AG04450 (cell line): ENCODE measurements around the gene MBNL1. TPM values are rescaled to one million over a fixed set of nuclear protein-coding genes. Genes with fewer than 3 reads are reported as not detected.

Experiments
- CTCF ChIA-PET: fragments of 300-600, 350-600 bp; formaldehyde crosslinking; extraction: SDS; loops from one replicate; lab custom pipeline; 2022; ENCODE audit warnings: antibody characterized with exemption, inconsistent platforms; lab: Charles Lee
- POLR2A ChIA-PET: fragments of 350-600 bp; formaldehyde crosslinking; extraction: SDS; loops from one replicate; lab custom pipeline; 2021; ENCODE audit warnings: antibody characterized with exemption, inconsistent platforms; lab: Yijun Ruan, JAX
- DNase-seq: peaks from one replicate; pipeline ENCODE4 v3.0.0-alpha.2; 2011; ENCODE audit warnings: low read depth, low spot score
- H3K27ac ChIP-seq: one replicate; pipeline ENCODE4 v1.5.1; 2012; ENCODE audit warnings: low read depth, low read length, control low read depth
- H3K27me3 ChIP-seq: one replicate; pipeline ENCODE4 v1.6.0; 2012; ENCODE audit warnings: low read length; ENCODE audit not compliant: control insufficient read depth, insufficient read depth
- H3K4me3 ChIP-seq: 2 replicates; pipeline ENCODE4 v1.5.1; 2011; ENCODE audit warnings: mild to moderate bottlenecking, low read depth, low read length, control low read depth
- H3K9me3 ChIP-seq: 2 replicates; pipeline ENCODE4 v1.5.1; 2012; ENCODE audit warnings: low read length; ENCODE audit not compliant: control insufficient read depth, insufficient read depth
- CTCF ChIP-seq: IDR thresholded peaks from 2 replicates; pipeline ENCODE4 v1.5.1; 2011; ENCODE audit warnings: low read depth, low read length, control low read depth, inconsistent platforms
- polyA plus RNA-seq: library from polyadenylated mRNA; depleted of rRNA; stranded (reverse); fragments of >200 nt; gene quantifications from 2 replicates; pipeline ENCODE4 v1.2.3, GENCODE V29; 2011

The MBNL1 gene
- polyA plus RNA-seq, 1 experiment = 92.1 TPM

- no peak for DNase-seq
- no peak for TF ChIP-seq CTCF
- Histone ChIP-seq H3K4me3 (no peak overlapping the region), H3K27ac (no peak overlapping the region), H3K27me3 (no peaks in the 10 kb centered on the region), H3K9me3 (peaks cover 4% of the 10 kb centered on the region; the same call in 1 of the 2 replicates)
- ChIA-PET CTCF (interaction anchor here (0.6 to 1.7 kb wide), 5 partner anchors 11 to 237 kb away, joined by 3 to 6 read pairs (median 3); no protein-coding TSS in a partner anchor), POLR2A (interaction anchor here (0.5 to 0.6 kb wide), 2 partner anchors 23 to 37 kb away, joined by 3 read pairs; no protein-coding TSS in a partner anchor)
Observed at GRCh38 chr3:152309535-152310307, 41.0 kb downstream of the MBNL1 start.

- Histone ChIP-seq H3K27ac (no peak overlapping the region), H3K9me3 (peaks cover 4% of the 10 kb centered on the region; the same call in 1 of the 2 replicates), H3K4me3 (no peak overlapping the region), H3K27me3 (no peaks in the 10 kb centered on the region)
- ChIA-PET CTCF (no interaction called here), POLR2A (no interaction called here)
- no peak for TF ChIP-seq CTCF
- no peak for DNase-seq
Observed at GRCh38 chr3:152313430-152313829, 44.7 kb downstream of the MBNL1 start.

GRCh38 chr3:152313914-152314313 is 45.2 kb downstream of the MBNL1 start:
- ChIA-PET POLR2A (no interaction called here), CTCF (no interaction called here)
- H3K4me3 ChIP-seq = no peak overlapping the region

GRCh38 chr3:152314677-152315353 is 46.1 kb downstream of the MBNL1 start:
- no peak for DNase-seq
- peaks cover 4% of the 10 kb centered on the region; the same call in 1 of the 2 replicates for H3K9me3 ChIP-seq
- no peak for TF ChIP-seq CTCF
- H3K4me3 ChIP-seq = no peak overlapping the region
- no peak overlapping the region for H3K27ac ChIP-seq
- POLR2A ChIA-PET = interaction anchor here (0.7 kb wide), 1 partner anchor 9 kb away, joined by 4 read pairs; no protein-coding TSS in a partner anchor
- H3K27me3 ChIP-seq = no peaks in the 10 kb centered on the region
- CTCF ChIA-PET = no interaction called here

More at GRCh38 chr3:152313914-152314313, 45.2 kb downstream of the MBNL1 start:
- DNase-seq = no peak
- Histone ChIP-seq H3K27ac (no peak overlapping the region), H3K9me3 (peaks cover 4% of the 10 kb centered on the region; the same call in 1 of the 2 replicates), H3K27me3 (no peaks in the 10 kb centered on the region)
- TF ChIP-seq CTCF = no peak

GRCh38 chr3:152315623-152316022 is 46.9 kb downstream of the MBNL1 start:
- H3K27ac ChIP-seq = no peak overlapping the region

More at GRCh38 chr3:152315623-152316022, 46.9 kb downstream of the MBNL1 start:
- ChIA-PET POLR2A (interaction anchor here (0.7 kb wide), 1 partner anchor 8 kb away, joined by 4 read pairs; no protein-coding TSS in a partner anchor), CTCF (interaction anchor here (0.5 to 0.6 kb wide), 2 partner anchors 129 to 1022 kb away, joined by 3 to 5 read pairs; no protein-coding TSS in a partner anchor)
- TF ChIP-seq CTCF = no peak
- H3K9me3 ChIP-seq = peaks cover 4% of the 10 kb centered on the region; the same call in 1 of the 2 replicates
- DNase-seq = no peak
- H3K27me3 ChIP-seq = no peaks in the 10 kb centered on the region
- H3K4me3 ChIP-seq = no peak overlapping the region
